Nucleus accumbens (tissue), 56 donors: Measurements from ENCODE around the gene TVP23A.
"Not testable (repeated sequence)": the region's sequence is repeated elsewhere in the genome, so short reads cannot be mapped to it uniquely, and the experiment has no call there.

Experiments used
- DNase-seq, 56 donors: peaks; one replicate each; lab custom pipeline; 2025; lab: John Stamatoyannopoulos, UW

Gene TVP23A

DNA sequence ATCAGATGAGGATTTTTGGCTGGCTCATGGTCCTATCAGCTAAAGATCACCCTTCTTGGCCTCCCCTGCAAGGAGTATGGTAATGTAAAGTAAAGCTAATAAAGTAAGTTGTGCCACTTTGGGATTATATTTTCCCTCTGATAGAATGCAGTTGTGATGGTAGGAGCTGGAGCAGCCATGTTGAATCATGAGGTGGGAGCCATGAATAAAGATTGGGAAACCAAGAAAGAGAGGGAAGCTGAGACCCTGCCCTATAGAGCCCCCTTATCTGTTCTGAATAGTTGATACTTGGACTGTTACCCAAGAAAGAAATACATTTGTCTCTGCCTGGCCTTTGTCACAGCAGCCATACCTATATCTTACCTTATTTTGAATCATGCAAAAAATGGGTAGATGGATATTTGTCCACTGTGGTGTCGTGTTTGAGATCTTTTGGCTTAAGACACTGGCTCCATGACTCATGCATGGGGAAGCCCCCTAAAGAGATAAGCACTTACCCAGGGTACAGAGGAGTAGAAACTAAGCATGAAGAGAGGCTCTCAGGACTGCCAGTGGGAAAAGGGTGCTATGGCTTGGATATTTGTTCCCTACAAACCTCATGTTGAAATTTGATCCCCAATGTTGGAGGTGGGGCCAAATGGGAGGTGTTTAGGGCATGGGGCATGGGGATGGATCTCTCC lies 17.7 kb upstream of the TVP23A start:
- DNase-seq = no peak

DNA sequence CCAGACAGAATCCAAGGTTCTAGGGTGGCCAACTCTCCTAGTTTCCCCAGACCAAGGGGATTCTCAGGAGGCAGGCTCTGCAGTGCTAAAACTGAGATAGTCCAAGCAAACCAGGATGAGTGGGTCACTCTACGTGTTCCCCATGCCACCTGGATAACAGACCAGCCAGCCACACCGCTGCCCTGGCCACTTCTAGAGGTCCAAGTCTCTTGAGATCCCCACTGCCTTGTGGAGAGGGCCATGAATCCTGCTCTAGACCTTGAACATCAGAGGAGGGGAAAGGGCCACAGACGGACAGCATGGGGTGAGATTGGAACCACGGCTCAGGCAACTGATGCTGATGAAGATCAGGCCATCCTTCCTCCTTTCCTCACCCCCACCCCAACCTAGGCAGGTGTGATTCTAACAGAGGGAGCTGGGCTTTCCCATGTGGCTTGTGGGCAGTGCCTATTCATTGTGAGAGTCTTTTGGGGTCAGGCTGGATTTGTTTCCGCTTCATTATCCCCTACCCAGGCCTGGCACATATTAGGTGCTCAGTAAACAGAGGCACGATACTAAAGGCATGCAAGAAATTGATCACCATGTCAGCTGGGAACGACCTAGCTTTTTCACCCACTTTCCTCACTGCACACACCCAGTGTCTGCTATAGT lies 16.8 kb upstream of the TVP23A start:
- DNase-seq = no peak

DNA sequence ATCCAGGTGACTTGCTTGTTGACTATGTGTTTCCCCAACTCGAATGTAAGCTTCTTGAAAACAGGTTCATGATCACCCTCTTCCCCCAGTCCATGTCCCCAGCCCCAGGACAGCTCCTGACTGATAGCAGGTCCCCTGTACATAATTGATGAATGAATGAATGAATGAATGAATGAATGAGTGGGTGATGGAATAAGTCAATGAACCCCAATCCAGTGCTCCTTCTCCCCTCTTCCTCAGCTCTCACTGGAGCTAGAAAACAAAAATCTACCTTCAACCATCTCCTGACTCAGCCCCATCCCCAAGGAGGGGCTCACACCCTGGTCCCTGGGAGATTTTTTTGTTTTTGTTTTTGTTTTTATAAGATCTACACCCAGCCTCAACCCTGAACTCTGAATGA lies 16.2 kb upstream of the TVP23A start:
- no peak for DNase-seq

DNA sequence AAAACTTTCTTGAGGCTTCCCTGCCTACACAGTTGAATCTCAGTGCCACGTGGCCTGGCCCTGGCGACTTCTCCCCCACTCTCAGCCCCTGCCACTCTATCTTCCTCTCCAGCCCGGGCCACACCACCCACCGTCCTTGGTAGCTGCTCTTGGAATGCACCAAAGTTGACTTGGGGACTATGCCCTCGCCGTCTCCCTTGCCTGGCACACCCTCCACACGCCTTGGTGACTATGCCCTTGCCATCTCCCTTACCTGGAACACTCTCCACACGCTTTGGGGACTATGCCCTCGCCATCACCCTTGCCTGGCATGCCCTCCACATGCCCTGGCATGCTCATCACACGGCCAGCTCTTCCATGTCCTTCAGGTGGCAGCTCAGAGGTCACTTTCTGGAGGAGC lies 15.5 kb upstream of the TVP23A start:
- DNase-seq = no peak

DNA sequence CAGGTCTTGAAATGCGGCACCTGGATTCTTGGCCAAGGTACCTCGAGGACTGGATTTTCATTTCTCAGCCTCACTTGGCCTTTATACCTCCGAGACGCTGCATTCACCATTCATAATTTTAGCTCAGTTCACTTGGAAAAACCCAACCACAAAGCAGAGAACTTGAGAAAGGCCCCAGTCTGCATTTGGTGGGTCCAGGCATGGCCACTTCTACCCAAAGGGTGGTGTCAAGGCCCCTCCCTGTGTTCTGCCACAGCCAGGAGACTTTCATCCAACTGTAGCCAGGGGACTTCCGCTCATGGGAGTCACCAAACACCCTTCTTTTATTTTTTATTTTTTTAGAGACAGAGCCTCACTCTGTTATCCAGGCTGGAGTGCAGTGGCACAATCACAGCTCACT lies 14.7 kb upstream of the TVP23A start:
- no peak for DNase-seq

DNA sequence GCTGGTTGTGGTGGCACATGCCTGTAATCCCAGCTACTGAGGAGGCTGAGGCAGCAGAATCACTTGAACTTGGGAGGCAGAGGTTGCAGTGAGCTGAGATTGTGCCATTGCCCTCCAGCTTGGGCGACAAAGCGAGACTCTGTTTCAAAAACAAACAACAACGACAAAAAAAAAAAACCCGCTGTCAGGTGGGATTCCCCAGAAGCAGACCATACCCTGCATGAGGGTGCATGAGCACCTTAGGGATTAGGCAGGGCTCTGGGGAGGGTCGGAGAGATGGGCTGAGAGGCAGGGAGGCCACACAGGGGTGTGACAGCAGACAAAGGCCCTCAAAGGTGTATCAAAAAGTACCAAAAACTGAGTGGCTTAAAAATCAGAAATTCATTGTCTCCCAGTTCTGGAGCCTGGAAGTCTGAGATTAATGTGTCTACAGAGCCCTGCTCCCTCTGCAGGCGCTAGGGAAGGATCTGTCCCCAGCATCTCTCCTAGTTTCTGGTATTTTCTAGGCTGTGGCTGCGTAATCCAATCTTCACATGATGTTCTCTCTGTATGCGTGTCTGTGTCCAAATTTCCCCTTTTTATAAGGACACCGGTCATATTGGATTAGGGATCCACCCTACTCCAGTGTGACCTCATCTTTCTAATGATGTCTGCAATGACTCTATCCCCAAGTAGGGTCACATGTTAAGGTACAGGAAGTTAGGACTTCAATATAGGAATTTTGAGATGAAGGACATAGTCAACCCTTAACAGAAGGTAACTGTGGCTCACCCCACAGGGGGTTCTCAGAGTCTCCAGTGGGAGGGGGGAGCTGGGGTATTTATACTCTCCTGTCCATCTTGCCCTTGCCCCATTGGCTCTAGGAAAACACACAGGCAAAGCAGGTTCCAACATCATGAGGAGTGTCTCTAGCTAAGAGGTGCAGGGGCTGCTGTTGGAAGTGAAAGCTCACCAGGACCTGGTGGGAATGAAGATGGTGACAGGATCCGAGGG lies 13.6 kb upstream of the TVP23A start:
- DNase-seq = no peak

DNA sequence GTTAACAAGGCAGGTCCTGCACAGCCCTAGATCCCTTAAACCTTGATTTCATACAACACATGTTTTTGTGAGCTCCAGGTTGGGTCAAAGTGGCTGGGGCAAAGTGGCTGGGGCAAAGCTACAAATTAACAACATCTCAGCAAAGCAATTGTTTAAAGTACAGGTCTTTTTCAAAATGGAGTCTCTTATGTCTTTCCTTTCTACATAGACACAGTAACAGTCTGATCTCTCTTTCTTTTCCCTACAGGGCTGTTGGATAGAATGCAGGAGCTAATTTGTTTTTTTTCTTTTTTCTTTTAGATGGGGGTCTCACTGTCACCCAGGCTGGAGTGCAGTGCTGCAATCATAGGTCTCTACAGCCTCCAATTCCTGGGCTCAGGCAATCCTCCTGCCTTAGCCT lies 11.6 kb upstream of the TVP23A start:
- DNase-seq = not testable (repeated sequence)

DNA sequence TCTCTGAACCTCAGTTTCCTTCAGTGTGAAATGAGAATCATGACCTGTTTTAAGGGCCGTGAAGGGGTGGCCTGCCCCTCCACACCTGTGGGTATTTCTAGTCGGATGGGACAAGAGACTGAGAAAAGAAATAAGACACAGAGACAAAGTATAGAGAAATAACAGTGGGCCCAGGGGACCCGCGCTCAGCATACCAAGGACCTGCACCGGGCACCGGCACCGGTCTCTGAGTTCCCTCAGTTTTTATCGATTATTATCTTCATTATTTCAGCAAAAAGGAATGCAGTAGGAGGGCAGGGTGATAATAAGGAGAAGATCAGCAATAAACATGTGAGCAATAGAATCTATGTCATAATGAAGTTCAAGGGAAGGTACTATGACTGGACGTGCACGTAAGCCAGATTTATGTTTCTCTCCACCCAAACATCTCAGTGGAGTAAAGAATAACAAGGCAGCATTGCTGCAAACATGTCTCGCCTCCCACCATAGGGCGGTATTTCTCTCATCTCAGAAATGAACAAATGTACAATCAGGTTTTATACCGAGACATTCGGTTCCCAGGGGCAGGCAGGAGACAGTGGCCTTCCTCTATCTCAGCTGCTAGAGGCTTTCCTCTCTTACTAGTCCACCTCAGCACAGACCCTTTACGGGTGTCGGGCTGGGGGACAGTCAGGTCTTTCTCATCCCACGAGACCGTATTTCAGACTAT lies 10.9 kb upstream of the TVP23A start:
- DNase-seq = not testable (repeated sequence)

DNA sequence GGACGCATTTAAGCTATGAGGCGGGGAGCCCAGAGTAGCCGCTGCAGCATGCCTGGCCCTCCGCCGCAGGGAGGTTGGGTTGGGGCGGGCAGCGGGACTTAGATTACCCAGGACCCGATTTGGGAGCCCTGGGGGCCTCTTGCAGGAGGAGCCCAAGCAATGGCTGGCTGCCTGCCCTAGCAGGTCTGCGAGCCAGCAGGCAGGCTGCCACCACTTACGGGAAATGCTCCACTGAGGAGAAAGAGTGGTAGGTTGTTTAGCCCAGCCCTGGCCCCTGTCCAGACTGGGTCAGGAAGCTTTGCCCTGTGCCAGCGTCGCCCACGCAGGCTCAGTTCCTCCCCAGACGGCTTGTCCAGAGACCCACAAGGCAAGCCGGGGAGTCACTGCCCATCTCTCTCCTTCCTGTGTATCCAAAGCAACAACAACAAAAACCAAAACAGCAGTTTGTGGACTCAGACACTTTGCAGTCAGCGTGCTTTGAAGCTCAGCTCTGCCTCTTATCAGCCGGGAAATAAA lies 10.3 kb upstream of the TVP23A start:
- DNase-seq = peak in 55 of 56 donors; percentile 18 to 92 (median 72)

DNA sequence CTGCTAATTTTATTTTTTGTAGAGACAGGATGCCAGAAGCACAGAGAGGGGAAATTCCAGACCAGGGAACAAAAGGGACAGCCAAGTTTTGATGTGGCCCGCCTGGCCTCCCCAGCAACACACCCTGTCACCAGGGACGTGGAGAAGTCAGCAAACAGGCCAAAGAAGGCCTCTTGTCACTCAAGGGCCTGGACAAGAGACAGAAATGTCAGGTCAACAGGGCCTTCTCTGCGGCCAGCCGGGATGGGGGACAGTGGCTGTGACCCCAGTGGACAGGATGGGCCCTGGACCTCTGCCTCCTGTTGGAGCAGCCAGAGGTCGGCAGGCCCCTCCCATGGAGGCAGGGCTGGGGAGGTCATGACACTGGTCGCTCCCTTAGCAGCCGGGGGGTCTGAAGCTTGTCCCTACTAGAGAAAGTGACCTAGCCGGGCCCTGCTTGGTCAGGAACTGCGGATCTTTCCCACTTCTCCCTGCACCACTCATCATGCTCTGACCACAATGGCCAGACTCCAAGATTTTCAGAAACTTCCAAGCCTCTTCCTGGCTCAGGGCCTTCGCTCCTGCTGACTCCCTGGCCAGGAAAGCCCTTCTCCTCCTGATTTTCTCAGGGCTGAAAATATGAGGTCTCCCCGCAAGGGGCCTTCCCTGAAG lies 9.2 kb upstream of the TVP23A start:
- peak in 34 of 56 donors; percentile 7 to 58 (median 20) for DNase-seq

DNA sequence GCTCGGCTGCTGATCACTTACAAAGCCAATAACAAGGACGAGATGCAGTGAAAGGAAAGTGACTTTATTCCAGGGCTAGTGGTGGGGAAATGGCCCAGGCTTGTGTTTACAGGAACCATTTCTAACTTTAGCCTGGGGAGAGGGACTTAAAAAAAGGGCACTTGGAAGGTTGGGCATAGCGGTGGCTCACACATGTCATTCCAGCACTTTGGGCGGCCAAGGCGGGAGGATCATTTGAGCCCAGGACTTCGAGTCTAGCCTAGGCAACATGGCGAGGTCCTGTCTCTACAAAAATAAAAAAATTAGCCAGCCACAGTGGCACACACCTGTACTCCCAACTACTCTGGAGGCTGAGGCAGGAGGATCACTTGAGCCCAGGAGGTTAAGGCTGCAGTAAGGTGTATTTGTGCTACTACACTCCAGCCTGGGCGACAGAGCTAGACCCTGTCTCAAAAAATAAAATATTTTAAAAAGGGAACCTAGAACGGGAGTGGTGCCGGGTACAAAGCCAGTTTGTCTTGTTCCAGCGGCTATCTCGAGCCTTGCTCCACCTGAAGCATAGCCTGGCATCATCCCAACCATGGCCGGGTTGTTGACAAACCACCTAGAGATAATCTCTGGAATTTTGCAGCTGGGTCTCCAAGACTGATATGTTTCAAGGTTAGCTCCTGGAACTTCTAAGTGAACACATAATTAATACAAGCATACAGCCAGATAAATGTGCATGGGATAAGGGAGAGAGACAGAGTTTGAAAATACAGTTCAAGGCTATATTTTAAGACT lies 5.7 kb upstream of the TVP23A start:
- DNase-seq = no peak

DNA sequence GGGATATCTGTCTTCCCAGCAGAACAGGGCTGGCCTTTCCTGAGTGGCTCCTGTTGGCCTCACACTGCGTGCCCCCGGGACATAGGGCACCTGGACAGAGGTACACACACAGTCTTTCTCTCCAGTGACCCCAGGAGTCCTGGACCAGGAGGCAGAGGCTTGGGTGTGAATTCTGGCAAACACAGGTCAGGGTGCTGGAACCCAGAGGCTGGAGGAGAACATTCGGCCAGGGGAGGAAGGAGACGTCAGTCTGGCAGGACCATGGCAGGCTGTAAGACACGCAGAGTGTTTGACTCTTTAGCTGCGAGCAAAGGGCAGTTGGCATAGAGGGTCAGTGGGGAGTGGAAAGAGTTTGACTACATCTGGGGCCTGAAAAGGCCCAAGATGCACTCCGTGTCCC lies 4.1 kb upstream of the TVP23A start:
- no peak for DNase-seq

DNA sequence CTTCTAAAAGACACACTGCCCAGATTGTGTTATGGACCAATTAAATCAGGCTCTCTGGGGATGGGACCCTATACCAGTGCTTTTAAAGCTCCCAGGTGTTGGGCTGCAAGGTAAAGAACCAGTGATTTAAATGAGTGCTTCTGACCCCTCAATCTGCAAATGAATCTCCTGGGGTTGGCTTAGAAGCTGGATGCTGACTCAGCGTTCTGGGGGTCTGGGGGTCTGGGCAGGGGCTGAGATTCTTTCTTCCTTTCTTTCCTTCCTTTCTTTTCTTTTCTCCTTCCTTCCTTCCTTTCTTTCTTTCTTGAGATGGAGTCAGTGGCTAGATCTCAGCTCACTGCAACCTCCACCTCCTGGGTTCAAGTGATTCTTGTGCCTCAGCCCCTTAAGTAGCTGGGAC lies 2.0 kb upstream of the TVP23A start:
- no peak for DNase-seq

DNA sequence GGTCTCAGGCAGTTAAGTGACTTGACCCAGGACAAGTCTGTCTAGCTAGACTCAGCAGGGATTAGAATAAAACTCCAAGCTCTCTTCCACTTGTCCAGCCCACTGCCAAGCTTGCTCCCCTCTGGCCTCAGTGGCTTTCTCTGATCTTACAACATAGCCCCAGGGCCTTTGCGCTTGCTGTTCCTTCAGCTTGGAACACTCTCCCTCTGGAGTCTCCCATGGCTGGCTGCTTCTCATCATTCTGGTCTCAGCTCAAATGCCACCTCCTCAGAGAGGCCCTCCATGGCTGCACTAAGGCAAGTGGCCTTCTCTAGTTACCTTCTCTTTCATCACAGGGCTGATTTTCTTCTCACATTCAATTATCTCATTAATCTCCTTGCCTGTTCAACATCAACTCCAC lies 1.1 kb downstream of the TVP23A start:
- DNase-seq = peak in 1 of 56 donors; percentile 2

DNA sequence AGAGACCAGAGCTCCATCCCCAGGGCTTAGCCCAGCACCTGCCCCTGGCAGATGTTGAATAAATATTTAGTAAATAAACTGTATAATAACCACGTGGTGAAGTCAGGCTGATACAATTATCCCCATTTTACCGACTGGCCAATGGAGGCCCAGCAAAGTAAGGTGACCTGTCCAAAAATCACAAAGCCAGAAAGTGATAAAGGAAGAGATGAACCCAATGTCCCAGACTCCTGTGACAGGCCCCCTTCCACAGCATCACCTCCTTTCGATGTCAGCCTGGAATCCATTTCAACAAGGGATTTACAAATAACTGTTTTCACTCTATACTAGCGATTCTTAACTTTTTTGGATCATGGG lies 5.5 kb downstream of the TVP23A start:
- DNase-seq = no peak

DNA sequence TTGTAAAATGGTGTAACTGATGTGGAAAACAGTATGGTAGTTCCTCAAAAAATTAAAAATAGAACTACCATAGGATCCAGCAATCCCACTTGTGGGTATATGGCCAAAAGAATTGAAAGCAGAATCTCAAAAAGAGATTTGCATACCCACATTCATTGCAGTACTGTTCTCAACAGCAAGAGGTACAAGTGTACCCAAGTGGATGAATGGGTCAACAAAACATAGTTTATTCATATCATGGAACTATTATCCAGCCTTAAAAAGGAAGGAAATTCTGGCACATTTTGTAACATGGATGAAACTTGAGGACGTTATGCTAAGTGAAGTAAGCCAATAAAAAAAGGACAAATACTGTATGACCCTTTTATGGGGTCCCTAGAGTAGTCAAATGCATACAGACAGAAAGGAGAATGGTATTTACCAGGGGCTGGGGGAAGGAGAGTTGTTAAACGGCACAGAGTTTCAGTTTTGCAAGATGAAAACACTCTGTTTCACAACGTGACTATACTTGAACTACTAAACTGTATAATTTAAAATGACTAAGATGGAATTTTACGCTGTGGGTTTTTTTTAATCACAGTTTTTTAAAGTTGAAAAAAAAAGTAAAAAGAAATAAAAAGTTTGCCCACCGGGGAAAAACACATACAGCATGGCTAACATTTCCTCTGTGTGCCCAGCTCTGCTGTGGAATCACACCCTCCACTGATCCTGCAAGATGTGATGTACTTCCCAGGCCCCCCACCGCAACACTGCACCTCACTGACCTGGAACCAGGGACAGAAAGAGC lies 6.1 kb downstream of the TVP23A start:
- no peak for DNase-seq

DNA sequence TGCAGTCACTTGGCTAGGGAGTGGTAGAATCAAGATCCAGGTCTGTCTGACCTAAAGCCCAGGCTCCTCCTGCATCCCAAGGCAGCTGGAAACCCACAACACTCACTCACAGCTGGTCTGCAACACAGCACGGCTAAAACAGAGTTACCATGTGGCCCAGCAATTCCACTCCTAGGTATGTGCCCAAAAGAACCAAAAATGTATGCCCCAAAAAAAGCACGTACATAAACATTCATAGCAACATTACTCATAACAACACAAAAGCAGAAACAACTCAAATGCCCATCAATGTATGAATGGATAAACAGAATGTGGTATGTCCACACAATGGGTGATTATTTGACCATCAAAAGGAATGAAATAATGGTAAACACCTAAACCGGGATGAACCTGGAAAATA lies 8.9 kb downstream of the TVP23A start:
- DNase-seq = no peak

DNA sequence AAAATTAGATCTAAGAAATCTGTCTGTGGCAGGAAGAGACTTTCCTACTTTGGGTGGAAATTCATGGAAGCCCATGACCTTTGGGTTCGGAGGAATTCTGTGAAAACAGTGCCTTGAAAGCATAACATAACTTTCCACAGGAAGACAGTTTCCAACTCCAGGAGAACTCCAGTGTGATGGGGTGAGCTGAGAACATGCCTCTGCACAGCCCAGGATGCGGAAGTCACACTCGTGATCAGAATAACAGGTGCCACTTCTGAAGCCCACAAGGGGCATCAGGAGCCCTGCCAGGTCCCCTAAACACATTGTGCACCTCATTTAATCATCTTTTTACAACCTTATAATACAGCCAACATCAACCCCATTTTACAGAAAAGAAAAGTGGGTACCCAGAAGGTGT lies 9.7 kb downstream of the TVP23A start:
- DNase-seq = no peak
